Effector memory CD4-positive, alpha-beta T cell (primary cell): Measurements from ENCODE around the gene SPATA31E1.
"Not testable (repeated sequence)": the region's sequence is repeated elsewhere in the genome, so short reads cannot be mapped to it uniquely, and the experiment has no call there.

ENCODE experiments used
- DNase-seq, 3 donors: peaks; one replicate each; pipeline ENCODE4 v3.0.0-alpha.2; 2020
- H3K27ac ChIP-seq: 2 replicates; pipeline ENCODE4 v1.7.0; 2013; ENCODE audit warnings: mild to moderate bottlenecking, low read length, moderate library complexity; ENCODE audit not compliant: insufficient read depth, poor library complexity, severe bottlenecking
- H3K27me3 ChIP-seq: replicated peaks from 2 replicates; pipeline ENCODE4 v1.7.0; 2013; ENCODE audit warnings: mild to moderate bottlenecking, low read length; ENCODE audit not compliant: insufficient read depth, control insufficient read depth, poor library complexity, severe bottlenecking
- H3K36me3 ChIP-seq: 2 replicates; pipeline ENCODE4 v1.7.0; 2013; ENCODE audit warnings: mild to moderate bottlenecking, low read length, moderate library complexity; ENCODE audit not compliant: control insufficient read depth, insufficient read depth
- H3K4me1 ChIP-seq: 2 replicates; pipeline ENCODE4 v1.7.0; 2013; ENCODE audit warnings: low read length, mild to moderate bottlenecking; ENCODE audit not compliant: control insufficient read depth, insufficient read depth, poor library complexity, severe bottlenecking
- H3K4me3 ChIP-seq: 2 replicates; pipeline ENCODE4 v1.7.0; 2013; ENCODE audit warnings: low read length, low read depth, mild to moderate bottlenecking; ENCODE audit not compliant: insufficient read depth, poor library complexity, severe bottlenecking
- H3K9me3 ChIP-seq: 2 replicates; pipeline ENCODE4 v1.7.0; 2013; ENCODE audit warnings: mild to moderate bottlenecking, low read length, moderate library complexity; ENCODE audit not compliant: control insufficient read depth

Gene SPATA31E1

GRCh38 chr9:87891754-87892153, 9.1 kb downstream of the SPATA31E1 start:
- no peak for DNase-seq
- Histone ChIP-seq H3K36me3 (no peaks in the 10 kb centered on the region), H3K27me3 (no peaks in the 10 kb centered on the region), H3K27ac (no peak overlapping the region), H3K9me3 (no peaks in the 10 kb centered on the region), H3K4me1 (no peaks in the 10 kb centered on the region), H3K4me3 (no peak overlapping the region)

DNA sequence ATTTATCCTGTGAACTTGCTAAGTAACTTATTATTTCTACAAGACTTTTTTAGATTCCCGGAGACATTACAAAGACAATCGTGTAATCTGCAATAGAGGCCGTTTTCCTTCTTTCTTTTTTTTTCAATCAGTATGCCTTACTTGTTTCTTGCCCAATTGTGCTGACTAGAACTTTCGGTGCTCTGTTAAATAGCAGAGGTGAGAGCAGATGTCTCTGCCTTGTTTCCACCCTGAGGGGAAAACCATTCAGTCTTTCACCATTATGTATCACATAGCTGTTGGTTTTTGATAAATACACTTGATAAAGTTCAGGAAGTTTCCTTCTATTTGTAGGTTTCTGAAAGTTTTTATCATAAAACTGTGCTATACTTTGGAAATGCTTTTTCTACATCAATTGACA, 10.3 kb downstream of the SPATA31E1 start:
- no peaks in the 10 kb centered on the region for H3K9me3 ChIP-seq
- H3K27me3 ChIP-seq: no peaks in the 10 kb centered on the region
- H3K4me3 ChIP-seq: no peak overlapping the region
- H3K27ac ChIP-seq: no peak overlapping the region
- DNase-seq: no peak
- H3K4me1 ChIP-seq: no peaks in the 10 kb centered on the region
- no peaks in the 10 kb centered on the region for H3K36me3 ChIP-seq

GRCh38 chr9:87894998-87895625, 12.4 kb downstream of the SPATA31E1 start:
- Histone ChIP-seq H3K4me1 (no peaks in the 10 kb centered on the region), H3K9me3 (no peaks in the 10 kb centered on the region), H3K27me3 (no peaks in the 10 kb centered on the region), H3K36me3 (no peaks in the 10 kb centered on the region), H3K27ac (no peak overlapping the region), H3K4me3 (no peak overlapping the region)
- no peak for DNase-seq

DNA sequence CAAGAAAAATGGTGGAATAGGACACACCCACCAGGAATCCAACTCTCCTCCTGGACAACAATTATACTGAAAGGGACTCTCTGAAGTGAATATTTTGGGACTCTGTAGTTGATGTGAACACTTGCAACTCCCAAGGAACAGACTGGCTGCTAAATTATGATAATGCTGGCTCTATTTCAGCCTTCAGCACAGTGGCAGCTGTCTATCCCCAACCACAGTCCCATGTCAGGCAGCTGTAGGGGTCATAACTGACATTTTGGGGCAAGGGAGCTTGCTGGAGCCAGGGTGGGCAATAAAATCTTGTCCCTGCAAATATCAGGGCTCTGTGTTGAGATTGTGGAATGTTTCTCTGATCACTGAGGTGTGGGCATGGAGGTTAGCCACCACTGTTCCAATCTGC, 14.2 kb downstream of the SPATA31E1 start:
- no peak for DNase-seq
- no peaks in the 10 kb centered on the region for H3K36me3 ChIP-seq
- no peaks in the 10 kb centered on the region for H3K9me3 ChIP-seq
- H3K27me3 ChIP-seq: no peaks in the 10 kb centered on the region
- H3K27ac ChIP-seq: no peak overlapping the region
- H3K4me1 ChIP-seq: no peaks in the 10 kb centered on the region
- H3K4me3 ChIP-seq: no peak overlapping the region

GRCh38 chr9:87898151-87898550, 15.5 kb downstream of the SPATA31E1 start:
- Histone ChIP-seq H3K36me3 (no peaks in the 10 kb centered on the region), H3K4me3 (no peak overlapping the region), H3K27me3 (no peaks in the 10 kb centered on the region), H3K4me1 (no peaks in the 10 kb centered on the region), H3K9me3 (no peaks in the 10 kb centered on the region), H3K27ac (no peak overlapping the region)
- no peak for DNase-seq

GRCh38 chr9:87902371-87902770, 19.7 kb downstream of the SPATA31E1 start:
- not testable (repeated sequence) for H3K27ac ChIP-seq, H3K4me1 ChIP-seq, H3K36me3 ChIP-seq, H3K4me3 ChIP-seq, H3K9me3 ChIP-seq, DNase-seq, H3K27me3 ChIP-seq

GRCh38 chr9:87909310-87910041, 26.8 kb downstream of the SPATA31E1 start:
- no peaks in the 10 kb centered on the region for H3K4me1 ChIP-seq
- no peak overlapping the region for H3K27ac ChIP-seq
- H3K36me3 ChIP-seq: no peaks in the 10 kb centered on the region
- DNase-seq: no peak
- H3K9me3 ChIP-seq: no peaks in the 10 kb centered on the region
- no peak overlapping the region for H3K4me3 ChIP-seq
- no peaks in the 10 kb centered on the region for H3K27me3 ChIP-seq

DNA sequence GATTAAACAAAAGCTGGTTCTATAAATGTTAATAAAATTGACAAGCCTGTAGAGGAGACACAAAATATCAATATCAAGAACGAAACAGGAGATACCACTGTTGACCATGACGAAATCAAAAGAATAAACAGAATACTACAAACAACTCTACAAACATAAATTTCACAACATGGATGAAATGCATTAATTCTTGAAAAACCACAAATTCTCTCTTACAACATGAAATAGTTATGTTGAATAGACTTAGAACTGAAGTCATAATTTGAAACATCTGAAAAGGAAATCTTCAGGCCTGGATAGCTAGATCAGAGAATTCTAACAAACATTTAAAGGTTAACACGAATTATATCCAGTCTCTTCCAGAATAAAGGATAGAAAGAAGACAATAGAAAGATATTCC, 28.1 kb downstream of the SPATA31E1 start:
- Histone ChIP-seq H3K4me3 (no peak overlapping the region), H3K4me1 (no peaks in the 10 kb centered on the region), H3K9me3 (no peaks in the 10 kb centered on the region), H3K27me3 (no peaks in the 10 kb centered on the region), H3K36me3 (no peaks in the 10 kb centered on the region), H3K27ac (no peak overlapping the region)
- no peak for DNase-seq

DNA sequence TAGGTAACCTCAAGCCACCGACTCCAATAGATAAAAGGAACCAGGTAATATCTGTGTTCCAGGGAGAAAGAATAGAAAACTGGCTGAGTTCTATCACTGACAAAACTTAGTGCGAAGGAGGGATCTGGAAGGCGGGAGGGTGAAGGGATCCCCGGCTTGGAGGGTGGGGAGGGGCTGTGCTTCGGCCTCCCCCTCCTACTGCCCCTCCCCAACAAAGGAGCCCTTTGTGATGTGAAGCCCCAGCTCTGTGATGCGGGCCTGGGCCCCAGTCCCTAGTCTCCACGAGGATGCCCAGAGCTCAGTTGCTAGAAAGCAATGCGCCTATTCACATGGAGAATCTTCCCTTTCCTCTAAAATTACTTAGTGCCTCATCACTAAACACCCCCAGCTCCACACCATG, 35.0 kb downstream of the SPATA31E1 start, which contains the start of gene SPATA31C1:
SPATA31C1 (plus strand) TSS at position 301 of the 400 bp plus-strand sequence.
- H3K36me3 ChIP-seq, H3K27ac ChIP-seq, H3K27me3 ChIP-seq, H3K4me3 ChIP-seq, H3K4me1 ChIP-seq, H3K9me3 ChIP-seq, DNase-seq: not testable (repeated sequence)

DNA sequence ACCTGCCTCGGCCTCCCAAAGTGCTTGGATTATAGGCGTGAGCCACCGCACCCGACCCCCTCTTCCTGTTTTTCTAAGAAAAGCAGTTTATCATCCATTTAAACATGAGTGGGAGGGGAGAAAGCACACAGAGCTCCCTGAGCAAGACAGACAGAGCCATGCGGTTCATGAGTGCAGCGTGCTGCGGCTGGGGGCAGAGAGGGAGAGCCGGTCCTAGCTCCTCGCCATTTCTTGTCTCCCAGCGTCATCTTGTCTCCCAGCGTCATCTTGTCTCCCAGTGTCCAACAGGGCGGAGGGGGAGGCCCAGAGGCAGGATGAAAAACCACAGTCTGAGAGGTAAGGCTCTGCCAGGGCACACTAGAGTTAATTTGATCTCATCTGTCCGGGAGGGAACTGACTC, 36.3 kb downstream of the SPATA31E1 start:
- not testable (repeated sequence) for H3K27ac ChIP-seq, DNase-seq, H3K27me3 ChIP-seq, H3K36me3 ChIP-seq, H3K4me1 ChIP-seq, H3K9me3 ChIP-seq, H3K4me3 ChIP-seq
